Adipose tissue (tissue), 3 donors: ENCODE measurements around the gene CDCA4. TPM values are rescaled to one million over a fixed set of nuclear protein-coding genes. Genes with fewer than 3 reads are reported as not detected.

Experiments used
- H3K27ac ChIP-seq: one replicate; pipeline ENCODE4 v1.5.1; 2013; ENCODE audit warnings: low read depth, low read length
- WGBS, 3 donors: extraction: QIAGEN DNeasy Blood & Tissue Kit; methylation state at CpG; one replicate each; pipeline ENCODE4 v1.1.7; 2013; 5-methylcytosine and 5-hydroxymethylcytosine counted together
- polyA plus RNA-seq, 3 donors: library from polyadenylated mRNA; stranded (reverse); fragments of 200-250 nt; gene quantifications; one replicate each; pipeline ENCODE4 v1.2.3, GENCODE V29; 2013
- donor health status: healthy with polysubstance abuse.
- donor health status: Bipolar disorder and iron deficiency.
- donor health status: healthy.

CDCA4 gene
- polyA plus RNA-seq, 3 donors, result 2.5 to 4.0 (median 3.5) TPM

DNA sequence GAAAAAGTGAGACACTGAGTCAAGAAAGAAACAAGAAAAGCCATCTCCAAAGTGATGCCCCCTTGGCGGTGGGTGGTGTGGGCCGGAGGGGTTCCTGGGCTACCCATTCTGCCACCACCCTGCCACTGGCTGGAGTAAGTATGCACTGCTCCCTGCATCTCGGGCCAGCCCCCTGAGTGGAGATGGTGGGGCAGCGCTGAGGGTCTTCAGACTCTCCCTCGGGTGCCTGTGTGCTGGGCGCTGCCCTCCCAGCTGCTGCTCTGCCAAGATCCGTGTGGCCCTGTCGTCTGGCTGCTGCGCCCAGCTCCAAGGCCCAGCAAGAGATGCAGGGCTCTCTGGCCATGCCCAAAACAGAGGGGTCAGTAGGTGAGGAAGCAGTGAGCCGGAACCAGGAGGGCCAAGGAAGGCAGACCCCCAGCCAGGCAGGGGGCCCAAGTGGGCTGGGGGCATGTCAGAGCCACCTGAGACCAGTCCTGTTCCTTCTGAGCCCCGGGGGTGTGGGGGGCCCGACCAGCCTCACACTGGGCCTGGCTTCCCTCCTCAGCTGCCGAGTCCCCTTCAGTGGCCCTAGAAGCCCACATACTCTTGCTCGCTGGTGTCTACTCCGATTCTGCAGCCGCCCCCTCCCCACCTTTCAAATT lies 39.2 kb upstream of the CDCA4 start:
- no peak overlapping the region for H3K27ac ChIP-seq
- WGBS, 3 donors, result 70 to 91% (median 73%) methylated on average over 16 of the region's 16 CpGs

GRCh38 chr14:105059035-105059924 lies 38.4 kb upstream of the CDCA4 start:
- WGBS, 3 donors, result 47 to 56% (median 52%) methylated on average over 22 of the region's 22 CpGs
- no peak overlapping the region for H3K27ac ChIP-seq

DNA sequence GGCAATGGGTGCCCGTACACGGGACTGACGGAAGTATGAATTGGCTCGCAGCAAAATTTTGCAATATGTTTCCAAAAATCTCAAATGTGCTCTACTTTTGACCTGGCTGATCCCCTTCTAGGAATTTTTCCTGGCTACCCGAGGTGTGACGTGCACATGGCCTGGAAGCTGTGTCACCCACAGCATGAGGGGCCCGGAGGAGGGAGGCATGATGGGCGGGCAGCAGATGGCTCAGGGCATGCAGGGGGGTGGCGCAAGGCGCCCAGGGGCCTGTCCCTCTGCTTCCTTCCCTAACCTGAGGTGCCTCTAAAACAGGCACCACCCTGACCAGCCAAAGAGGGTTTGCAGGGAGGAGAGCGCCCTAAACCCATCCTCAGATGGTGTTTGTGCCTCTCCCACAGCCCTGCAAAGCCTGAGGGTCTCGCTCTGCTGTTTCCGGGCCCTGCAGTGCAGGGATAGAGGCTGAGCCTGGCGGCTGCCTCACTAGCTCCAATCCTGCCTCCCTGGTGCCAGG lies 37.7 kb upstream of the CDCA4 start:
- WGBS, 3 donors, result 68 to 92% (median 73%) methylated on average over 14 of the region's 14 CpGs
- H3K27ac ChIP-seq, result no peak overlapping the region

DNA sequence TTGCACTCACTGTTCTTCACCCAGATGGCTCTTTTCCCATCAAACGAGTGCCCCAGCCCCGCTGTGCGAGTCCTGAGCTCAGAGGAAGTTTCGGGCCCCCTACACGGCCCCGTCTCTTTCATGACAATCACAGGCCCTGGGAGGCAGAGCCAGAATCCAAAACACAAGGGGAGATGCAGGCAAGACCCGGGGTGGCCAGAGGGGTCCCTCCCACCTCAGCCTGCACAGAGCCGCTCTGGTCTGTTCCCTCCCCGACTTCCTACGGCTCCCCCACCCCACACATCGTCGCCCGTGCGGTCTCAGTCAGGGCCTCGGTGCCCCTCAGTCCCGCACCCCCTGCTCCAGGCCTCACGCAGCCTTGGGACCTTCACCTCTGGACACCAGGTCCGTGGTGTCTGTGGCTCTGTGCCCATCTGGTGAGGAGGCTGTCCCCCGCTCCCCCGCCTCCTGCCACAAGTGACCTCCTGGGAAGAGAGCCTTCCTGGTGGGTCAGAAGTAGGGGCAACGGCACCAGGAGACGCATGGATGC lies 35.5 kb upstream of the CDCA4 start:
- H3K27ac ChIP-seq, result no peak overlapping the region
- 62 to 82% (median 73%) methylated on average over 18 to 22 of the region's 22 CpGs for WGBS, 3 donors

DNA sequence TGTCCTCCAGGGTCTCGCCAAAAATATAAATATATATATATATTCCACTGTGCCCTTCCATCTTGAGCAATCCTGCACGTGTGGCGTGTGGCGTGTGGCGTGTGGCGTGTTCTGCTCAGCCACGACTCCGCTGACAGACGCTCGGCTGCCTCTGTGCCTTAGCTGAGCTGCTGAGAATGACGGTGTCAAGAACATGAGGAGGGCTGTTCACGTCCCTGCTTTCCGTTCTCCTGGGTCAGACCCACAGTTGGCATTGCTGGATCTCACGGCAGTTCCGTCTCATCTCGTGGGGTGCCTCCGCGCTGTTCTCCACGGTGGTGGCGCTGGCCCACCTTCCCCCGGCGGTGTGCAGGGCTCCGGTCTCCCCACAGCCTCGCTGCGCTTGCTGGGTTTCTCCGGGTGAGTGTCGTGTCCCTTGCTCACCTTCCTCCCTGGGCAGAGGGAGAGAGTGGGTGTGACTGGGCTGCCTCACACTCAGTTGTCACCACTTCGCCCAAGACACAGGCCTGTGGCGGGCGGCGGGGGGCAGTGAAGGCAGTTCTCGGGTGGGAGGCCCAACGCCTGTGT lies 34.9 kb upstream of the CDCA4 start:
- 69 to 84% (median 83%) methylated on average over 29 to 33 of the region's 33 CpGs for WGBS, 3 donors
- H3K27ac ChIP-seq, result no peak overlapping the region

DNA sequence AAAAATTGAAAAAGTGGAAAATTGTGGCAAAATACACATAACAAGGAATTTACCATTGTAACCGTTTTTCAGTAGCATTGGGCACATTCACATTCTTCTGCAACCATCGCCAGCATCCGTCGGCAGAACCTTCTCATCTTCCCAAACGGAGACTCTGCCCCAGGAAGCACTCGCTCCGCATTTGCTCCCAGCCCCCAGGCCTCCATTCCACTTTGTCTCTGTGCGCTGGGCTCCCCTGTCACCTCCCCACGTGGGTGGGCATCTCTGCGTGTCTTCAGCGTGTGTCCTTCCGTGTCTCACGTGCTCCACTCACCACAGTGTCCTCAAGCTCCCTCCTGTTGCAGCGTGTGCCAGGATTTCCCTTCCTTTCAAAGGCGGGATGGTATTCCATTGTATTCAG lies 34.5 kb upstream of the CDCA4 start:
- H3K27ac ChIP-seq, result no peak overlapping the region
- WGBS, 3 donors, result 75 to 88% (median 76%) methylated on average over 15 of the region's 15 CpGs

DNA sequence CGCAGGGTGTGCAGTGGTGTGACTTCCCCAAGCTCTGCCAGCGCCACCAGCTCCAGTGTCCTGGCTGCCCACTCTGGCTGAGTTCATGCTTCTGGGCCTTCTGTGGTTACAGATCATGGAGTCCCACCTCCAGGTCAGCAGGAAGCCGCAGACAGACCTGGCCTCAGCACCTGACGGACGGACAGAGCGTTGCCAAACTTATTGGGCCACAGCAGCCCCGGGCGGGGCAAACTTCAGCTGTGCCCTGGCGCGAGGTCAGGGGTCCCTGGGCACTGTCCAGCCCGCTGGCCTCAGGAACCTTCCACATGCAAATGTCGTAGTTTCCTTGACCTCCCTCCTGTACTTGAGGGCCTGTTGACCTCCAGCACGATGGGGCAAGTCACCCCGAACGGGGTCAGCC lies 33.1 kb upstream of the CDCA4 start:
- 90 to 95% (median 91%) methylated on average over 15 of the region's 15 CpGs for WGBS, 3 donors
- no peak overlapping the region for H3K27ac ChIP-seq

DNA sequence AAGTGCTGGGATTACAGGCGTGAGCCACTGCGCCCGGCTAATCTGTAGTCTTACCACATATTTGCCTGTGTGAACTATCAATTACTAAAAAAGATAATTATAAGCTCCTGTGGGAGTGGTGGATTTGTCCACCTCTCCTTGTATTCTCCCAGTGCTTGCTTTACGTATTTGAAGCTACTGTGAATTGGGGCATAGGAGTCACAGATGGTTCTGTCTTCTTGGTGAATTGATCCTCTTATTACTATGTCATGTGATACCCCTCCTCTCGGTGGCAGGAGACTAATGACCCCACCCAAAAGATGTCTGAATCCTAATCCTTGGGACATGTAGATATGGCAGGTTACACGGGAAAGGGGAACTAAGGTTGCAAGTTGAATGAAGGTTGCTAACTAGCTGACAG lies 32.5 kb upstream of the CDCA4 start:
- 81 to 85% (median 82%) methylated on average over 6 of the region's 6 CpGs for WGBS, 3 donors
- no peak overlapping the region for H3K27ac ChIP-seq

- 64 to 85% (median 79%) methylated on average over 4 of the region's 4 CpGs for WGBS, 3 donors
- no peak overlapping the region for H3K27ac ChIP-seq
These were observed 31.2 kb upstream of the CDCA4 start for GRCh38 chr14:105052110-105052458.

GRCh38 chr14:105051182-105052109 lies 30.6 kb upstream of the CDCA4 start:
- 90 to 94% (median 94%) methylated on average over 59 of the region's 59 CpGs for WGBS, 3 donors
- no peak overlapping the region for H3K27ac ChIP-seq

- 46 to 65% (median 57%) methylated on average over 10 of the region's 10 CpGs for WGBS, 3 donors
- no peak overlapping the region for H3K27ac ChIP-seq
These were observed 29.6 kb upstream of the CDCA4 start for GRCh38 chr14:105050551-105050897.

DNA sequence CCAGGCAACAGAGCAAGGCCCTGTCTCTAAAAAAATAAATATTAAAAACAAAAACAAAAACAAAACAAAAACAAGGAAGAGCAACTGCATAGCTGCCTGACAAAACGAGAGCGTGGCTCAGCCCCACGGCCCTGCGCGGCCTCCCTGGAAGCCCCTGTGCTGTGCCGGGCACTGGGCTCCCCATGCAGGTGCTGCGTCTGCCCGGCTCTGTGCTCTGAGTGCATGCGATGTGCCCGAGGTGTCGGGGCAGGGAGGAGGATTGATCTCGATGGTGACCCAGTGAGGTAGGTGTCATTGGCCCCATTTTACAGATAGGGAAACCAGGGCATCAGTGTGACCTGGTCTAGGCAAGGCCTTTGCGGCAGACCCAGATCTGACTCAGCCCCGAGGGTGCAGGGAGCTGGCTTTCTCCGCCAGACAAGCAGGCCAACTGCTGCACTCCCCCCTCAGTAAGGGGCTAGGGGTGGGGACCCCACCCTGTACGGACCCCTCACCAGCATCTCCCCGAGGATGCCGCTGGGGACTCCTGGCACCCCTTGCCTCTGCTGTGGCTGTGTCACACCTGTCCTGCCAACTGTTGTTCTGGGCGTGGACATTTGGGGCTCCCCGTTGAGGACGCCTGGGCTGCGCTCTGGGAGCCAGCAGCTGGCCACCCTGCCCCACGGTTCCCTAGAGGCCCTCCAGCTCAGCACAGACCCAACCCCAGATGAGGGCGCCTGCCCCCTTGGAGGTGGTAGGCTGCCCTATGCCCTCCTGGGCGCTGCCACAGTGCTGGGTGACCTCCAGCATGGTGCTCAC lies 29.1 kb upstream of the CDCA4 start:
- WGBS, 3 donors, result 84 to 92% (median 86%) methylated on average over 25 of the region's 25 CpGs
- H3K27ac ChIP-seq, result no peak overlapping the region

DNA sequence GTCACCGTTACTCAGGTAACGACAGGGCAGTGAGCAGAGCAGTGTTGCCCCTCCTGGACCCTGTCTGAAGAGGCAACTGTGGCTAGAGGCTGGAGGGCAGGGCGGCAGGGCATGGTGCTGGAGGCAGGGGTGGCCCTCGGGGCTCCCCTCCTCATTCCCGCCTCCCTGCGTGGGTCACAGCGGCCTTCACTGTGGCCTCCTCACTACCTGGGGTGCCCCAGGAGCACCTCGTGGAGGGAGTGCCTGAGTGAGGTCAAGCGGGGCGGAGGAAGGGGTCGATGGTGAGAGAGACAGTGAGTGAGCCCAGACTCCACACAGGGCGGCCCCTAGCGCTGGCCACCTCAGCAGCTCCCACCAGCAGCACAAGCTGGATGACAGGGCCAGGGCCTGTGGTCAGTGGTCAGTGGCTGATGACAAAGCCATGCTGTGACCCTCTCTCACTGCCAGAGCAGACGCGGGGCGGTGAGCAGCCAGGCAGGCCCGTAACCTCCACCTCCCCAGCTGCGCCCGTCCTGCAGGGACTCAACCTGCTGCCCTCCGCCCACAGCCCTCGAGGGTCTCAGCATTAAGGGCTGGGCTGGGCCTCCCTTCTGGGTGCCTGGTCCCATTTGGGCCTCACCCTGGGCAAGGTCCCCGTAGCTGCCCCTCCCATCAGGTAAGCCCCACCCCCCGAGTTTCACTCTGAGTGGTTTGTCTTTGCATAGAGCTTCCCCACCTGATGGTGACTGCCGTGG lies 26.6 kb upstream of the CDCA4 start:
- no peak overlapping the region for H3K27ac ChIP-seq
- WGBS, 3 donors, result 77 to 86% (median 85%) methylated on average over 20 to 24 of the region's 24 CpGs

DNA sequence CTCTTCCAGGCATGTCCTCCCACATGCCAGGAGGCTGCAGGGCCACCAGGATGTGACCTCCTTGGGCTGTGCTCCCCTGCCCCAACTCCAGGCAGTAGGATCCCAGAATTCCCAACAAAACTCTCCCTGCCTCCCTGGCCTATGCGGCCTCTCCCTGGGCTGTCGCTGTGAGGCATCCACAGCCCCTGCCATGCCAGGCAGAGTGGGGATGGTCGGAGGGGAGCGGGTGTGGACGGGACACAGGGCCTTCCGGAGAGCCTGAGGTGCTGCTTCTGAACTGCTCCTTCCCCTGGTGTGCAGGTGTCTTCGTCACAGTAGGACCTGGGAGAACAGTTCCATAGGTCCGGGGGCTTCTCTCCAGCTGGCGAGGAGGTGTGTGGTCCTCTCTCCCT lies 26.0 kb upstream of the CDCA4 start:
- WGBS, 3 donors, result 92 to 94% (median 94%) methylated on average over 9 of the region's 9 CpGs

DNA sequence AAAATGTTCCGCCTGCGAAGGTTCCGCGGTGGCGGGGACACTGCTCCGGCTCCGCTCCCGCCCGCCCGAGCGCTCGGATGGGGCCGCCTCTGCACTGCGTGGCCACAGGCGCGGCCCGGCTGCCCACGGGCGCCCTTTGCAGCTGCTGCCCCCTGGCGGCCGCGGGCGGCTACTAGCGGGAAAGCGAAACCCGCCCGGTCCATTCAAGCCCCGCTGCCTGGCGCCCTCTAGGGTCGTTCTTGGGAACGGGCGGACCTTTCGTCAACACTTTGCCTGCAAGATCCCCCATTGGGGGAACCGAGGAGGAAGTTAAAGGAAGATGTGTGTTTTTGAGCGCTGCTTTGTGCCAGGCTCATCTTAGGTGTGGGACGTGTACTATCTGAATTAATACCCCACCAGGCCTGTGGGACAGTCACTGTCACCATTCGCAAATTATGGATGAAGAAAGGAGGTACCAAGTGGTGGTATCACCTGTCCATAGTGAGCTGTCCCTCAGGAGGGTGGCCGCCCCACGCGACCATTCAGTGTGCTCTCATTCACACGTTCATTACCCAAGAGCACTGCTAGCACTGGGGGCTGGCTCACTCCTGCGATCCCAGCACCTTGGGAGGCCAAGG lies 24.9 kb upstream of the CDCA4 start:
- H3K27ac ChIP-seq, result no peak overlapping the region
- WGBS, 3 donors, result 4 to 6% (median 5%) methylated on average over 42 of the region's 42 CpGs

More for the DNA sequence above, 26.0 kb upstream of the CDCA4 start:
- H3K27ac ChIP-seq, result no peak overlapping the region

DNA sequence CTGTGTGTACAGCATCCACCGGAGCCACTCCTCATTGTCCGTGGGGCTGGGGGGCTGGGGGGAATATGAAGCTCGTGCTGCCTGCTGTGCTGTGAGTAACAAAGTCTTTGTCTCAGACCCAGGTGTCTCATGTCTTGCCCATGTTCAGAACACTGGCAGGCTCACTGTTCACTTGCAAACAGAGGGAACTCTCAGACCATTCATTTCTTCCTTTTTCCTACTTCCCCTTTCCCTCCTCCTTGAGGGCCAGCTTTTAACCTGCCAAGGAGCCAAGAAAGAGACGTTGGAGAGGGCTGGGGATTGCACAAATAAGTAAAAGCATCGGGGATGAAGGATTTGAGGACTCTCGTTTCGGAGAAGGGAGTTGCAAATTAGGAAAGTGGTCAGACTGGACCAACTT lies 22.8 kb upstream of the CDCA4 start:
- WGBS, 3 donors, result 57 to 72% (median 66%) methylated on average over 7 of the region's 7 CpGs
- no peak overlapping the region for H3K27ac ChIP-seq
